Activated naive CD8-positive, alpha-beta T cell treated with anti-CD3 and anti-CD28 coated beads, Interleukin-2, amount 50 U/mL, for 24 hours (primary cell): Measurements from ENCODE around the gene SLC22A23.

ENCODE experiments used
- ATAC-seq: fragments of 150-1000 bp; cut with Tn5 transposase; one replicate; pipeline ENCODE4 v1.10.0; 2021
- DNase-seq: peaks from one replicate; pipeline ENCODE4 v3.0.0; 2021
- H3K27ac Mint-ChIP-seq: one replicate; pipeline ENCODE4 v1.8.0; 2021; ENCODE audit warnings: mild to moderate bottlenecking, mixed read lengths
- H3K27me3 Mint-ChIP-seq: one replicate; pipeline ENCODE4 v1.8.0; 2021; ENCODE audit warnings: mixed read lengths
- H3K36me3 Mint-ChIP-seq: one replicate; pipeline ENCODE4 v1.8.0; 2021; ENCODE audit warnings: low read depth, mixed read lengths
- H3K4me1 Mint-ChIP-seq: one replicate; pipeline ENCODE4 v1.8.0; 2021; ENCODE audit warnings: mixed read lengths
- H3K4me3 Mint-ChIP-seq: one replicate; pipeline ENCODE4 v1.8.0; 2021; ENCODE audit warnings: mild to moderate bottlenecking, moderate library complexity, mixed read lengths
- H3K9me3 Mint-ChIP-seq: one replicate; pipeline ENCODE4 v1.8.0; 2021; ENCODE audit warnings: mixed read lengths

SLC22A23 gene

GRCh38 chr6:3424185-3424927, 32.5 kb downstream of the SLC22A23 start:
- Mint-ChIP-seq H3K27me3 (peaks cover 4% of the 10 kb centered on the region), H3K36me3 (no peaks in the 10 kb centered on the region), H3K27ac (no peak overlapping the region), H3K4me3 (no peak overlapping the region), H3K4me1 (no peaks in the 10 kb centered on the region), H3K9me3 (no peaks in the 10 kb centered on the region)
- ATAC-seq, result no peak
- no peak for DNase-seq

GRCh38 chr6:3423439-3424184, 33.2 kb downstream of the SLC22A23 start:
- H3K36me3 Mint-ChIP-seq, result no peaks in the 10 kb centered on the region
- H3K9me3 Mint-ChIP-seq, result no peaks in the 10 kb centered on the region
- no peak overlapping the region for H3K27ac Mint-ChIP-seq
- H3K4me3 Mint-ChIP-seq, result no peak overlapping the region
- ATAC-seq (no peak), DNase-seq (no peak)
- no peaks in the 10 kb centered on the region for H3K4me1 Mint-ChIP-seq
- H3K27me3 Mint-ChIP-seq, result peaks cover 4% of the 10 kb centered on the region

DNA sequence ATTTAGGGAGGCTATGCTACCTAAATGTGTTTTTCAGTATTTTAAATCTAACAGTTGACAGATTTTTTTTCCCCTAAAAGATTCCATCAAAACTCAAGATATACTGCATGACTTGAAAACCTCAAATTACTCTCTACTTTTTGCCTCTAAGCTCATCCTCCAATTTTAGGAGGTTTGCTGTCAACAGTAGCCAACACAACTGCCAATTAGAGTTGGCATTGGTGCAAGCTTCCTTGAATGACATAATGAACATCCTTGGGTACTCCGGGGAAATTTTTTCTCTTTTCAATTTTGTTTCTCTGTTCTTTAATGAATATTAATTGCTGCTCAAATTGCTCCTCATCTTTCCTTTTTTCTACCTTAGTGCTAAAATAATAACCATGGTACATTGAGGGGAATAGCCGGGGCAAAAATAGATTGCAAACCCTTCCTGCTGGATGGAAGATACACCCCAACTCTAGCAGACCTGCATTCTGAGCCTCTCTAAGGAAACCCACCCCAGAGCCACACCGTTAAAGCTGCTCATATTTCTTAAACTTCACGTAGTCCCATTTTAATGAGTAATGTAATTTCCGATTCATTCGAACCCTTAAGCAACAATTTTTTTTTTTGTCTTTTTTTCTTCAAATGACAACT, 34.3 kb downstream of the SLC22A23 start:
- peaks cover 4% of the 10 kb centered on the region for H3K27me3 Mint-ChIP-seq
- no peak overlapping the region for H3K27ac Mint-ChIP-seq
- no peaks in the 10 kb centered on the region for H3K36me3 Mint-ChIP-seq
- DNase-seq (no peak), ATAC-seq (no peak)
- H3K4me1 Mint-ChIP-seq, result no peaks in the 10 kb centered on the region
- no peaks in the 10 kb centered on the region for H3K9me3 Mint-ChIP-seq
- H3K4me3 Mint-ChIP-seq, result no peak overlapping the region

DNA sequence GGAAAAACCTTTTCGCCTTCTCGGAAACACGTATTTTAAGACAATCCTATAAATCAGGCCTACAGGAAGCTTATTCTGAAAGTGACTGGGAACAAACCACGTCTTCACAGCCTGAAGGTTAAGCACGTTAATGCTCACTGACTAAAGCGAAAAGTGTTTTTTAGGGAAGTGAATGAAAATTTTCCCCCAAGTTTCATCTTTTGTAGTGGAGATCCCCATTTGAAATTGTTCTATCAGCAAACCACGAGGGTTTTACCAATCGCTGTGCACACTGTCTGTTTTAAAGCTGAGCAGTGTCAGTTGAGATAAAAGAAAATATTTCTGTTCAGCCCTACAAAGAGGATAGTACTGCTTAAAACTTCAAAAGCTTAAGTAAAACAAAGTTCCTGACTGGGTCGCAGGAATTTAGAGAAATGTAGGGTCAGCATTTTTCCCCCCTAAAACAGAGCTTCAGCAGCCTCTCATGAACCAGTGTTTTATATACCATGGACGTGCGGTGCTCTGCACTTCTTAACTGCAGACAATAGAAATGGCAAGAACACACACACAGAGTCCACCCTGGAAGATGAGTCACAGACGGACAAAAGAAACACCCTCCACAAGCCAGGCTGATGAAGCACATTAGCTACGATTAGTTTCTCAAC, 34.9 kb downstream of the SLC22A23 start:
- ATAC-seq (no peak), DNase-seq (no peak)
- Mint-ChIP-seq H3K9me3 (no peaks in the 10 kb centered on the region), H3K36me3 (no peaks in the 10 kb centered on the region), H3K27me3 (peaks cover 4% of the 10 kb centered on the region), H3K27ac (no peak overlapping the region), H3K4me3 (no peak overlapping the region), H3K4me1 (no peaks in the 10 kb centered on the region)

DNA sequence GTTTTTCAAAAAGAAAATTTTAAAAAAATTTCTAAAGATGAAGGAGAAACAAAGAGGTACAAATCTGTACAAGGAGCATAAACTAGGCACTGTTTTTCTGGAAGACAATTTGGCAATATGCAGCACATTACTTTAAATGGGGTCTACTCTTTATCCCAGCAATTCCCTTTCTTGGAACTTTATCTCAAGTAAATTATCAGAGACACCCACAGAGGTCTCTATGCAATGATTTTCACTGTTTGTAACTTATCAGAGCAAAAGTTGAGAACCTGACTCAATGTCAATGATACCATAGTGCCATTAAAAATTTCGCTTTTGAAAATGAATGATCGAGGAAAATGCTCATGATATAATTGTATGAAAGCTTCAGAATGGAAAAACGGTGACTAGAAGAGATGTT, 35.7 kb downstream of the SLC22A23 start:
- no peaks in the 10 kb centered on the region for H3K9me3 Mint-ChIP-seq
- H3K36me3 Mint-ChIP-seq, result no peaks in the 10 kb centered on the region
- no peak for ATAC-seq
- peaks cover 4% of the 10 kb centered on the region for H3K27me3 Mint-ChIP-seq
- DNase-seq, result no peak
- no peak overlapping the region for H3K27ac Mint-ChIP-seq
- H3K4me3 Mint-ChIP-seq, result no peak overlapping the region
- H3K4me1 Mint-ChIP-seq, result no peaks in the 10 kb centered on the region

- no peak overlapping the region for H3K27ac Mint-ChIP-seq
- ATAC-seq, result no peak
- no peak for DNase-seq
- no peaks in the 10 kb centered on the region for H3K9me3 Mint-ChIP-seq
- H3K27me3 Mint-ChIP-seq, result peaks cover 4% of the 10 kb centered on the region
- no peak overlapping the region for H3K4me3 Mint-ChIP-seq
- no peaks in the 10 kb centered on the region for H3K36me3 Mint-ChIP-seq
- H3K4me1 Mint-ChIP-seq, result peaks cover 3% of the 10 kb centered on the region
Observed at GRCh38 chr6:3419624-3420272, 37.1 kb downstream of the SLC22A23 start.

DNA sequence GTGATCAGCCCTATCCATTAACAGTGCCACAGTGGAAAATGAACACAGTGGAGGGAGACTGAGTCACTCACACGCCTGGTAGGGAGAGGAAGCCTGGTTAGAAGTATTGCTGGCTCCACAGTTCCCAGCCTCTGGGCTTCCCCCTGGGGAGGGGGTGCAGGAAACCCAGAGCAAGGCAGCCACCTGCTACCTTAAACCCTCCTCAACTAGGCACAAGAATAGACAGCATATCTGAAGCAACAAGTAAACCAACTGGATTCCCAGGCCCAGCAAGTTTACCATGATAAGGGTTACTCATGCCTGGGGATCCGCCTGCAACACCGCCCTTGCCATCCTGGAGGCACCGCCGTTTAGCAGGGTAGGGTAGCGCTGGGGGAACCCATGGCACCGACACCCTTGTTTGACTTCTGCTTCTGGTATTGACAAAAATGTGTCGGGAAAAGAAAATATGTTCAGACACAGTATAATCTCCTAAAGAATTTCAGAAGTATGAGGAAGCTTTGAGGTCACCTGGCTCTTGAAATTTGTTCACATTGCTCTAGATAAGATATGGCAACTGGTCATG, 38.3 kb downstream of the SLC22A23 start:
- H3K27ac Mint-ChIP-seq, result no peak overlapping the region
- H3K9me3 Mint-ChIP-seq, result no peaks in the 10 kb centered on the region
- H3K4me1 Mint-ChIP-seq, result peaks cover 7% of the 10 kb centered on the region
- ATAC-seq (no peak), DNase-seq (no peak)
- no peaks in the 10 kb centered on the region for H3K27me3 Mint-ChIP-seq
- H3K4me3 Mint-ChIP-seq, result no peak overlapping the region
- H3K36me3 Mint-ChIP-seq, result no peaks in the 10 kb centered on the region

- Mint-ChIP-seq H3K9me3 (no peaks in the 10 kb centered on the region), H3K27ac (no peak overlapping the region), H3K27me3 (no peaks in the 10 kb centered on the region), H3K4me1 (peaks cover 7% of the 10 kb centered on the region), H3K36me3 (no peaks in the 10 kb centered on the region), H3K4me3 (no peak overlapping the region)
- ATAC-seq (no peak), DNase-seq (no peak)
Observed at GRCh38 chr6:3417473-3417872, 39.4 kb downstream of the SLC22A23 start.

DNA sequence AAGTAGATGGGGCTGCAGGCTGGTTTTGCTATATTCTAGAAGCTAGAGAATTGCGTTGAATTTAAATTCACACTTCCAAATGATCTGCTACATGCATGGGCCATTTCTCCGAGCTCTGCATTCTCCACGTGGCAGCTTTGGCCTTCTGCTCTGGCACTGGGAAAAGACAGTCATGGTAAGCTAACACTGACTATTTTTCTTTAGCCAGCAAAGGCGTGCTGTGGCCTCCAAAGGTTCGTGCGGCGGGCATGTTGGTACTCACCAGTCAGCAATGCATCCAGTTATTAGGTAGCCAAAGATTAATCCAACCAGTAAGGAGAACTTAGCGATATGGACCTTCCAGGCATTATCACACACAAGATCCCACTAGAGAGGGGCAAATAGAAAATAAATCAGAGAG, 41.4 kb downstream of the SLC22A23 start:
- DNase-seq (no peak), ATAC-seq (no peak)
- Mint-ChIP-seq H3K27me3 (no peaks in the 10 kb centered on the region), H3K36me3 (no peaks in the 10 kb centered on the region), H3K4me1 (peaks cover 13% of the 10 kb centered on the region), H3K9me3 (no peaks in the 10 kb centered on the region), H3K27ac (no peak overlapping the region), H3K4me3 (no peak overlapping the region)

DNA sequence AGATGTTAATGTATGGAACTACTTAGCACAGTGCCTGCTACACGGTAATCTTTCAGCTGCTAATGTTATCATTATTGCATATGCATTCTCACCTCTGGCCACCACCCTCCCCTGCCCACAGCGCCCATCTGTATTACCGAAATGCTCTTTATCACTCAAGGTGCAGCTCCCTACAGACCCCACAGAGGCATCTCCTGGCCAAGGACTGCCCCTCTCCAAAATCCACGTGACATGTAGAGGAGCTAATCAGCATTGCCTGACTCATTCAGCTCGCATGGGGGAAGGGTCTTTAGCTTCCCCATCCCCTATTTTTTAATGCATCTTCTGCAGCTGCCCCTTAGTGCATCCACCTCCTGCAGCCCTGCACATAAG, 41.8 kb downstream of the SLC22A23 start:
- ATAC-seq (no peak), DNase-seq (no peak)
- no peaks in the 10 kb centered on the region for H3K27me3 Mint-ChIP-seq
- H3K4me1 Mint-ChIP-seq, result peaks cover 13% of the 10 kb centered on the region
- H3K9me3 Mint-ChIP-seq, result no peaks in the 10 kb centered on the region
- H3K36me3 Mint-ChIP-seq, result no peaks in the 10 kb centered on the region
- no peak overlapping the region for H3K27ac Mint-ChIP-seq
- no peak overlapping the region for H3K4me3 Mint-ChIP-seq

DNA sequence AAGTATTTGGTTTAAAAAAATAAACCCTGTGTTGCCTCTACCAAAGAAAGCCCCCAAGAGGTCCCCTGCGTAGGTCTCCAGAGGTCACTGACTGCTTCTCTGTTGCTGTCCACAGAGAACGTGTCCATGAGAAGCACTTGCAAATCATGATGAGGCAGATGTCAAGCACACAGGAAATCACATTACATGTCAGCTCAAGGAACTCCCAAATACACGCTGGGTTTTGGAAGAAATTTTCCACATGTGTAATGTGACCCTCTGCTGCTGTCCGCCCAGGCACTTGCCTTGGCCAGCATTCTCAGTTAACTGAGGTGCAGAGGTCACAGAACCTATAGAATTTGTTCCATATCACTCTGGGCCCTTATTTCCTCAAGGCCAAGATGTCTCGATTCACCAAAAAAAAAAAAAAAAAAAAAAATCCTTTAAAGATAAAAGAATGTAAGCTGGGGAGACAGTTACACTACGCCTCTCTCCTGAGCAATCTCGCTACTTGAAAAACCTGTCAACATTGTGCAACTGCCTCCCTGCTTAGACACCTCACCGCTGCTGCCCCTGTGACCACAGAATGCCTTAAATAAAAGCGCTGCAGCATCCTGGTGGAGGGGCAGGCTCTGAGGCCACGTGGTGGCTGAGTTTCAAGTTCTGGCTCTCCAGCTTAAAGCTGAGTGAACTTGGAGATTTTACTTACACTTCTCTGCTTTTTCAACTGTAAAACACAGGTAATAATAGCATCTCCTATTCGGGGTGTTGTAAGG, 42.3 kb downstream of the SLC22A23 start:
- no peak for DNase-seq
- Mint-ChIP-seq H3K27me3 (no peaks in the 10 kb centered on the region), H3K4me1 (peaks cover 13% of the 10 kb centered on the region), H3K36me3 (no peaks in the 10 kb centered on the region), H3K4me3 (no peak overlapping the region), H3K9me3 (no peaks in the 10 kb centered on the region), H3K27ac (no peak overlapping the region)
- peak; percentile 36 for ATAC-seq

DNA sequence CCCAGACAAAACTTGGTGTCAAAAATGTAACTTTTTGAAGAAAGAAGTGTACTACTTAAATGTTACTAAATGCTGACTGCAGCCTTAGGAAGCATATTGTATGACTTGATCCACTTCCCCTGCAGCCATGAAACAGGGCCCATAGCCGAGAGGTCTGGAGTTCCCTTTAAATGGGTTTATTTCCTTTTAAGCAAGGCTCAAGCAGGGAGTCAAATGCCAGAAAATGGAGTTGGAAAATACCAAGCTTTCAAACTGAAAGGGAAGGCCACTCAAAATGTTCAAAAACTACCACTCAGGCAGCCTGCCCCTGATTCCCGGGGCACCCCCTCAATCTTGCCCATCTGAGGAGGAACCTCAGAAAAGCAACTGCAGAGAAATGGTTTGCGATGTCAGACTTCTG, 43.3 kb downstream of the SLC22A23 start:
- ATAC-seq, result no peak
- Mint-ChIP-seq H3K27ac (no peak overlapping the region), H3K9me3 (no peaks in the 10 kb centered on the region), H3K27me3 (no peaks in the 10 kb centered on the region), H3K4me3 (no peak overlapping the region), H3K36me3 (no peaks in the 10 kb centered on the region), H3K4me1 (peaks cover 13% of the 10 kb centered on the region)
- DNase-seq, result no peak

GRCh38 chr6:3412779-3413500, 43.9 kb downstream of the SLC22A23 start:
- DNase-seq (no peak), ATAC-seq (no peak)
- Mint-ChIP-seq H3K36me3 (no peaks in the 10 kb centered on the region), H3K27me3 (no peaks in the 10 kb centered on the region), H3K4me1 (peaks cover 13% of the 10 kb centered on the region), H3K27ac (no peak overlapping the region), H3K9me3 (no peaks in the 10 kb centered on the region), H3K4me3 (no peak overlapping the region)
